Measurements from ENCODE around the gene PINK1.
A peak's percentile ranks its signal among the peaks of the same experiment; 100 is the strongest.
"Not testable (repeated sequence)": the region's sequence is repeated elsewhere in the genome, so short reads cannot be mapped to it uniquely, and the experiment has no call there.

Gene PINK1

DNA sequence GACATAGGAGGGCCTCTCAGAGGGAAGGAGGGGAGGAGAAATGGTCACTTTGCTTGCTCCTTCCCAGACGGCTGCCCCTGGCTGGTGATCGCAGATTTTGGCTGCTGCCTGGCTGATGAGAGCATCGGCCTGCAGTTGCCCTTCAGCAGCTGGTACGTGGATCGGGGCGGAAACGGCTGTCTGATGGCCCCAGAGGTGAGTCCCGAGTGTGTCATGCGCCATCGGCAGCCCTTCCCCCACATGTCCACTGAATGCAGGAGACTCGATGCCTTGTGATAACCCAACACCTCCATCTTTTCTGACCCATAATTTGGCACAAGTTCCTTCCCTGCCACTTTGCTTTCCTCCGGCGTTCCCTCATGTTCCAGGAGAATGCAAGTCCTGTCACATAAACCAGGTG lies 15.2 kb downstream of the PINK1 start:
- no peak for DNase-seq

- no peak for DNase-seq
These were observed 15.7 kb downstream of the PINK1 start for GRCh38 chr1:20648946-20649345.

DNA sequence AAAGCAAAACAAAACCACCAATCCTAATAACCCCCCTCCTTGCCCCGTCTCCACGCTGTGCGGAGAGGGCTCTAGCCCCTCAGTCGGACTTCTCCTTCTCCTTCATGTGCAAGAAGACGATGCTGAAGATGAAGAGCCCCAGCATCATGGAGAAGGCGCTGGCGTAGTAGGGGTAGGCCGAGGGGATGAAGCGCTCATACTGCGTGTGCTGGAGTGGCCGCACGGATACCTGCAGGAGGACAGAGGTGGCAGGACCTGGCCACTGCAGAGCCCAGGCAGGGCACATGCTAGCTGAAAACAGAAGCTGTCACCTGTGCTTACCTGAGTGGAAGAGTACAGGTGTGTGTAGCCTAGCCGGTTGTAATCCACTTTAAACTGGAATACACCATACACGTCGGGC lies 19.0 kb downstream of the PINK1 start:
- no peak for DNase-seq

GRCh38 chr1:20654104-20654690 lies 20.9 kb downstream of the PINK1 start:
- DNase-seq, result no peak

DNA sequence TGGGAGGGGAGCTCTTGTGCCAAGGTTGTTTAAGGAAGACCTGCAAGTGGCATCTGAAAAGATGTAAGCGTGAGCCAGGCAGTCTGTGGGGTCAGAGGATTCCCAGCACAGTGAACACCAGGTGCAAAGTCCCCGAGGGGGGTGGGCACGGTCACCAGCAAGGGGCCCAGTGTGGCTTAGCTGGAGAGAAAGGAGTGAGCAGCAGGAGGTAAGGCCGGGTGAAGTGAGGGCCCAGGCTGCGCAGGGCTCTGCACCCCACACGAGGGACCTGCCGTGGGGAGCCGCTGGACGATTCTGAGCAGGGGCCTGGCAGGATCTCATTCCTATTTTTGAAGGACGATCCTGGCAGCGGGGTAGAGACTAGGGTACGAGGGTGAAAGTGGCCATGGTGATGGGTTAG lies 23.8 kb downstream of the PINK1 start:
- DNase-seq, result no peak

DNA sequence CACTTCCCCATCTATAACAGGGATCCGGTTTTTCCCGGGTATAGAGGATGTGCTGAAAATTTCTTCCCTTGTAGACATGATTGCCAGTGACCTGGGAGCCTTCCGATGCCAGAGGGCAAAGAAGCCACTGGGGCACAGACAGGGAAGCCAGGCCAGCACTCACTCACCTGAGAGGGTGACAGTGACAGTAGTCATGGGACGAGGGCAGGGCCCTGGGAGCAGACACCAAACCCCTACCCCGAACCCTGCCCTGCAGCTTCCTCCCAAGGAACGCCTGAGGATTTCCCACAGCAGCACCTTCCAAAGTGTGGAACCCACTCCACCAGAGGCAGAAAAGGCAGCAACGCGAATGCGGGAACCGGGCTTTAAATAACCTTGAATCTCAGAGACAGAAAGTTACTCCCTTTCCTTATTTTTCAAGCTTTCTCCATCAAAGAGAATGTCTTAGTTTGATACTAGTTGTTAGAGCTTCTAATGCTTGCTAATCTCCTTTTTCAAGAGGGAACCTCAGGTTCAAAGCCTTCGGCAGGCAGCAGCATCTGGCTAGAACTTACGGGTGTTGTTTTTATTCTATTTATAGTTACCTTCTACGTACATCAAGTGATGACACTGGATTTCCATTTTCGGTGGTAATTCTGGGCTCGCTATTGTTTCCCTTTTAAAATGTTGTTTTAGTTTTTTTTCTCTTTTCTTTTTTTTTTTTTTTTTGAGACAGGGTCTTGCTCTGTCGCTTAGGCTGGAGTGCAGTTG lies 25.1 kb downstream of the PINK1 start:
- DNase-seq, result no peak

- DNase-seq, result peak in 1 of 2 donors; percentile 18
These were observed 27.1 kb downstream of the PINK1 start for GRCh38 chr1:20660363-20660762.

GRCh38 chr1:20660847-20661206 lies 27.6 kb downstream of the PINK1 start:
- peak; percentile 7 to 12 for DNase-seq

DNA sequence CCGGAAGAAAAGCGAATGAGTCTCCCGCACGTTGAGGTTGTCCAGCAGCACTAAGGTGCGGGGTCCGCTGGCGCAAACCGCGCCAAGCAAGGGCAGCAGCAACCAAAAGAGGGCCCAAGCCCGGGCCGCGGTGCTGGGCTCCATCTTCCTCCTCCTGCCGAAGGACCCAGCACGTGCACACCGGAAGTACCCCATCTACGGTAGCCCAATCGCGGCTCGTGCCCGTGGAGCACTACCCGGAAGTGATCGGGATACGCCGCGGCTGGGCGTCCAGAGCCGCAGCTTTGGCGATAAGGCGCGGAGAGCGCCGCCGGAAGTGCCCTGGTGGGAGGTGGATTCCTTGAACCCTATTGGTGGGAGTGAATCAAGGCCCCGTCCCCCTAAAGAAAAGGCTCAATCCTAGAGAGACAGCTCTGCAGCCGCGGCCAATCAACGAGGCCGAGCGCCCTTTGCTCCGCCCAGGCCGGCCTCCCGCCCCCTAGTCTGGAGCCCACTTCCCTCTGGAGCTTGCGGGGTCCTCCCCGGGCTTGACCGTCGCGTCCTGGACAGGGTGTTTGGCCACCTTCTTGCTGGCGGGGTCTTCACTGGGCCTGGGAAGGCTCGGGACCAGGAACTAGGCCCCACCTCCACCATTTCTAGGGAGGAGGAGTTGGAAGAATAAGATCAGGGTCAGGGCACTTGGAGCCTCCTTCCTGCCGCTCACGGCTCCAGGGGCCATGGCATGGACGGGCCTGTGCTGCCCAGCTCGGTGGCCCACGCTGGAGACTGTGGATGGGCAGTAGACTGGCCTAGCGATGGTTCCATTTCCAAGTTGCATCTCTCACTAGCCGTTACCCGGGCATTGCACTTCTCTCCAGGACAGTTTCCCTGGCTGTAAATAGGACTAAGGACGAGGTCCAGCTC lies 28.2 kb downstream of the PINK1 start, which contains the start of gene DDOST:
Gene DDOST, minus strand, starts transcription at position 163 of the 903 bp plus-strand sequence. Its CDS starts 19 bp downstream, at position 144.
- peak; percentile 97 for DNase-seq

DNA sequence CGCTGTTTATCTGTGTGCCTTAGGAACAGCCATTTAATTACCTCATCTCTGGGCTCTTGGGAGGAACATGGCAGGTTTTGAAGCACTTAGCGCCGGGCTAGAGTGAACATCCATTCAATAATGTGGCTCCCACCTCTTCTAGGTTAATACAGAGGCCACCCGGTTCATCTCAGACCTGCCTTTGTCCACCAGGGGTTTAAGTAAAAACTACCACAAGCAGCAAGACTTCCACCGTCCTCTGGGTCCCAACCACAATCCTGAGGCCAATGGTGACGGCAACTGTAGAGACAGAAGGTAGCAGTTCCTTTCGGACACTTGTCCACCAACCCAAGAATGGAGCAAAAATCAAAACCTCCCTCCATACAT lies 28.8 kb downstream of the PINK1 start:
- no peak for DNase-seq

GRCh38 chr1:20663365-20663764 lies 30.1 kb downstream of the PINK1 start:
- no peak for DNase-seq

DNA sequence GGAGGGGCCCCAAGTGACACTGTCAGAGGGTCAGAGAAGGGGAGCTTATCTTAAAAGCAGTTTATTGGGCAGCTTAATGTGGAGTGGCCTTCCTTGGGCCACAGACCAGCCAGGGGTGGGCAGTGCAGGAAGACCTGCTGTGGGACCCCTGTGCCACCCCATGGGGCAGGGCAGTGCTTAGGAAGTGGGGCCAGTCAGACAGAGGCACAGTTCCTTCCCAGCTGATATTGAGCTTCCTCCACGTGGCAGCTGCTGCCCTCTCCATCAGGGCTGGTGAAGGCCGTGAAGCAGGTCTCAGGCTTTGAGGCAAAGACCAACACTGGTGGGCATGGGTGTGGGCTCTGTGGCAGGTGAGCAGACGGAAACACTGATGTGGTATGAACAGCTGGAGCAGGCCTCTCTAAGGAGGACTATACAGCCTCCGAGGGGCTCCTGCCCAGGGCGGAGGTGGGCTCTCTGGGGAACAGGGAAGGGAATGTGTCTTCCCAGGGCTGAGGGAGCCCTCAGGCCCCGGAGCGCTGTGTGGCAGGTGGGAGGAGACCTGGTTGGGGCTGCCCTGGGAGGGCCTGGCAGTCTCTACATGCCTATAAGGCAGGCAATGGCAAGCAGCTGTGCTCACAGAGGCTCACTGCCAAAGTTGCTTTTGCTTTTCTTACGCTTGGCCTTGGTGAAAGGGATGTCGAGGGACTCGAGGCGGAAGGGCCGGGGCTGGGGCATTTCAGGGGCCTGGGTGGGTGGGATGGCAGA lies 30.9 kb downstream of the PINK1 start:
- DNase-seq, result no peak

DNA sequence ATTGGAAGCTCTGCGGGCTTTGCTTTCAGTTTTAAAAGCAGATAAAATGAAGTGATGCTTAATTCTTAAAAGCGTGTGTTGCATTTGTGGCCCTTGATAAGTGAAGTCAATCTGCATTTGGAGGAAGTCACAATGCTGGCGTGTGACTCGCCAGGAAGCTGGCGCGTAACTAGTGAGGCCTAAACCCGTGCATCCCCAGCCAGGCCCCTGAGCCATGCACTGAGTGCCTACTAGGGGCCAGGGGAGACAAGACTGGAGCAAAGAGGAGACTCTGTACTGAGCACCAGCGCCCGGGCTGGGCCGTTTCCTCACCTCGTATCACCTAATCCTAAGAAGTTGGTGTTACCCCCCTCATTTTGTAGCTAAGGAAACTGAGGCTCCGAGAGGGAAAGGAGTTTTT lies 32.5 kb downstream of the PINK1 start:
- peak in 1 of 2 donors; percentile 7 for DNase-seq

- DNase-seq, result no peak
These were observed 32.9 kb downstream of the PINK1 start for GRCh38 chr1:20666146-20666545.

DNA sequence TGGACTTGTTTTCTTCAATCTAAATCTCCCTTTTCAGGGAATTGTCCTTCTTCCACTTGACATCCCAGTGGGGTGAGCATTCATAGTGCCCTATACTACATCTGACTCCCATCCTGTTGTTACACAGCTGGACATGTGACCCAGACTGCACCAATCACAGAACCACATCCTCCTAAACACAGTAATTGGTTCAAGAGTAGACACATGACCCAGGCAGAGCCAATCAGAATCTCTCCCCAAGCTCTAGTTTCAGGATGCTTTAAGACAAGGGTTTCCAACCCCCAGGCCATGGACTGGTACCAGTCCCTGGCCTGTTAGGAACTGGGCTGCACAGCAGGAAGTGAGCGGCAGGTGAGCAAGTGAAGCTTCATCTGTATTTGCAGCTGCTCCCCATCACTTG lies 33.5 kb downstream of the PINK1 start:
- peak; percentile 3 to 8 for DNase-seq

DNA sequence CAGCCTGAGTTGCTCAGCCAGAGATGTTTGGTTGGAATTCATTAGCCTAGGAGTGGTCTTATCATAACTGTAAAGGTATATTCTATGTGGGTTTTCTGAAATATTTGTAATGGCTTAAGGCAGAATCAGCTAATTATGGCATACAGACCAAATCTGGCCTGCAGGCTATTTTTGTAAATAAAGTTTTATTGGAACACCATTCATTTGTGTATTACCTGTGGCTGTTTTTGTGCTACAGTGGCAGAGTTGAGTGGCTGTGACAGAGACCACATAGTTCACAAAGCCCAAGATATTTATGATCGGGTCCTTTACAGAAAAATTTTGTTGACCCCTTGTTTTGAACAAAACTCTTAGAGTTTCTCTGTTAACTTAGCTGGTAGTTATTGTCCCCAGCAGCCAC lies 35.3 kb downstream of the PINK1 start:
- DNase-seq, result no peak

DNA sequence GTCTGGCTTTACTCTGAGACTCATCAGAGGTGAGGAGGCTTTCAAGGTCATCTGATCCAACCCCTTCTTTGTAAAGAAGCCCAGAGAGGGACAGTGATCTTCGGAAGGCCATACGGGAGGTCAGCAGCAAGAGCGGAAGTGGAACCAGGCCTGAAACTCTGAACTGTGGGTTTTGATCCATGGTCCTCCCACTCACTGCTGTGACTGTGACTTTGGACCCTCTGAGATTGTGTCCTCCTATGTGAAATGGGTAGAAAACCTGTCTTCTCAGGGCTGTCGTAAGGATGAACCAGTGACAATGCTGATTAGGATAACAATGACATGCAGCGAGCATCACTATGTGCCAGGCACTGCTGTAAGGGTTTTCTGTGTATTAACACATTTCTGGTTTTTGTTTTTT lies 37.7 kb downstream of the PINK1 start:
- no peak for DNase-seq

DNA sequence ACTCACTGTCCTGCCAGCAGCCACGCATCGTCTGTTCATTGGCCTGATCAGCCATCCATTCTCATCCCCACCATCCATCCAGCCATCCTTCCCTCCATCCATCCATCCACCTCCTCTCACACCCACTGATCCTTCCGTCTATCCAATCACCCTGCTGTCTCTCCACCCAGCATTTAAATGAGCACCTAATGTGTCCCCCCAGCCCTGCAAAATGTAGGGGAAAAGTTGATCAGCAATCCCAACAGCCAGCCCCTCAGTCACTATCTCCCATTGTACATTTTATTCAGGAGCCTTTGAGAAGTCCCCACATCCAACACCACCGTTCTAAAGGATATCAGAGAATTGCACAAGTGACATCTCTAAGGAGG lies 39.0 kb downstream of the PINK1 start:
- no peak for DNase-seq

DNA sequence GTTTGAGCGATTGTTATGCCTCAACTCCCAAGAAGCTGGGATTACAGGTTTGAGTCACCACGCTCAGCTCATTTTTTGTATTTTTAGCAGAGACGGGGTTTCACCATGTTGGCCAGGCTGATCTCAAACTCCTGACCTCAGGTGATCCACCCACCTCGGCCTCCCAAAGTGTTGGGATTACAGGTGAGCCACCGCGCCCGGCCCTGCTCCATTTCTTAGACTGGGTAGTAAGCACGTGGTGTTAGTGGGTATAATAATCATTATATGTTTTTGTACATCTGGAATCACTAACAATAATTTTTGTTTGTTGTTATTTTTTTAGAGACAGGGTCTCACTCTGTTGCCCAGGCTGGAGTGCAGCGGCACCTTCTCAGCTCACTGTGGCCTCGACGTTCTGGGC lies 40.4 kb downstream of the PINK1 start:
- not testable (repeated sequence) for DNase-seq

DNA sequence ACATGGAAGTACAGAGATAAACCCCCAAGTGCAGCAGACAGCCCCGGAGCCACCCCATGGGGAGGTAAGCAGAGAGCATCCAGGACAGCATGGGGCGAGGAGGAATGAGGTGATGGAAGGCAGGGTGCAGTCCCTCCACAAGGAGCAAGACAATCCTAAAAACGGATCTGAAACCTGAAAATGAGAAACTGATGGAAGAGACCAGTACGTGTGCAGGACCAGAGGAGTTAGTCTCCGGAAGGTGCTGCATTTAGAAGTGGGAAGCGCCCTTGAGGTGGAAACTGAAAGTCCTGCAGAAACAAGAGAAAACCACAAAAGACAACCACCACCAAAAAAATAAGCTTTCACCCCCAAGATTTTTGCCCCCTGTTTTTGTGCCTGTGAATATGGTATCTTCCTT lies 45.3 kb downstream of the PINK1 start:
- DNase-seq, result no peak

GRCh38 chr1:20680269-20680668 lies 47.0 kb downstream of the PINK1 start:
- no peak for DNase-seq

DNA sequence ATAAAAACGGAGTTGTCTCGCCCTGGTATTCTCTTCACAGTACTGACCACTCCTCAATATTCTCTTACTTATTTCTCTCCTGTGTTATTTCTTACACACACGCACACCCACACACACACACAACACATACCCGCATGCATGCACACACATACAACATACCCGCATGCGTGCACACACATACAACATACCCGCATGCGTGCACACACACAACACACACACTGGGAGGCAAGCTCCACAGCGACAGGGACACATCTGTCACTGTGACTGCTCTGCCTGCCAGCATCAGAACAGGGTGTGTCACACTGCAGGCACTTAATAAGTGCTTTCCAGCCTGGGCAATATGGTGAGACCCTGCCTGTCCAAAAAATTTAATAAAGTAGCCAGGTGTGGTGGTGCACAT lies 48.7 kb downstream of the PINK1 start:
- DNase-seq, result no peak

DNA sequence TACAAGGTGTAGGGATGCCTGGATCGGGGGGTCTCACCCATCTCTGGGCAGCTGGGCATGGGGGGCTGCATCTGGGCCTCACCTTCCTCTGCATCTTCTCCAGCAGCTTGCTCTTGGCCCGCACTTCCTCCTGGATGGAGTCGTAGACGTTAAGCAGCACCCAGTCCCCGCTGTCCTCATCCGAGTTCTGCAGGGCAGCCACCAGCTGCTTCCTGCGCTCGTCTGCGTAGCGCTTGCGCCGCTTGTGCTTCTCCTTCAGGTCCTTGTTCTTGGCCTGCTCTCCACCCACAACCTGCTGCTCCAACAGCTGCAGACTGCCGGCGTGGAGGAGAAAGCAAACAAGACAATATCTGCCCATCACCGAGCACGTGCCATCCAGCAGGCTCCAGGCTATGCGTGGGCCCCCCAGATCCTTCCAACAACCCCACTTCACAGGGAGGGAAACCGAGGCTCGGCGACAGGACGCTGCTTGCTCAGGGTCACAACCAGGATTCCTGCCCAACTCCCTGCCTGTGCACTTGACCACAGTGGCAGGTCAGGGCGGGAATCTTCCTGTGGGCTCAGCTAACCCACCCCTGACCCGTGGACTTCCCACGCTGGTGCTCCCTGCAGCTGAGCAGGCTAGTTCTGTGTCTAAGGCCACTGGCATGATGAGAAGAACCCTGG lies 49.4 kb downstream of the PINK1 start:
- peak; percentile 42 to 53 for DNase-seq
